ENCODE data around the gene FAM43A.

Gene FAM43A

GRCh38 chr3:194676471-194676870 is 9.2 kb upstream of the FAM43A start:
- Histone ChIP-seq H3K4me1 (ENCODE audit: control insufficient read depth, insufficient read depth, low read length) (no peaks in the 10 kb centered on the region), H3K4me3 (ENCODE audit: low read depth, low read length) (no peak overlapping the region), H3K36me3 (ENCODE audit: control insufficient read depth, insufficient read depth, low read length) (no peaks in the 10 kb centered on the region), H3K27me3 (ENCODE audit: control insufficient read depth, insufficient read depth, low read length) (peaks cover 14% of the 10 kb centered on the region), H3K9me3 (ENCODE audit: control insufficient read depth, insufficient read depth, low read depth, low read length) (no peaks in the 10 kb centered on the region), H3K27ac (ENCODE audit: low read depth, low read length) (no peak overlapping the region), H3K9ac (ENCODE audit: low read length) (no peak overlapping the region)

GRCh38 chr3:194680888-194681615 is 4.6 kb upstream of the FAM43A start:
- Histone ChIP-seq H3K4me3 (ENCODE audit: low read depth, low read length) (no peak overlapping the region), H3K4me1 (ENCODE audit: control insufficient read depth, insufficient read depth, low read length) (no peaks in the 10 kb centered on the region), H3K9me3 (ENCODE audit: control insufficient read depth, insufficient read depth, low read depth, low read length) (no peaks in the 10 kb centered on the region), H3K27ac (ENCODE audit: low read depth, low read length) (no peak overlapping the region), H3K36me3 (ENCODE audit: control insufficient read depth, insufficient read depth, low read length) (no peaks in the 10 kb centered on the region), H3K27me3 (ENCODE audit: control insufficient read depth, insufficient read depth, low read length) (peaks cover 20% of the 10 kb centered on the region), H3K9ac (ENCODE audit: low read length) (no peak overlapping the region)

- Histone ChIP-seq H3K27ac (ENCODE audit: low read depth, low read length) (no peak overlapping the region), H3K4me1 (ENCODE audit: control insufficient read depth, insufficient read depth, low read length) (peaks cover 6% of the 10 kb centered on the region; the same call in 1 of the 2 replicates), H3K4me3 (ENCODE audit: low read depth, low read length) (no peak overlapping the region), H3K27me3 (ENCODE audit: control insufficient read depth, insufficient read depth, low read length) (peaks cover 32% of the 10 kb centered on the region), H3K9ac (ENCODE audit: low read length) (no peak overlapping the region), H3K36me3 (ENCODE audit: control insufficient read depth, insufficient read depth, low read length) (no peaks in the 10 kb centered on the region), H3K9me3 (ENCODE audit: control insufficient read depth, insufficient read depth, low read depth, low read length) (no peaks in the 10 kb centered on the region)
Observed at GRCh38 chr3:194682189-194682693, 3.4 kb upstream of the FAM43A start.

DNA sequence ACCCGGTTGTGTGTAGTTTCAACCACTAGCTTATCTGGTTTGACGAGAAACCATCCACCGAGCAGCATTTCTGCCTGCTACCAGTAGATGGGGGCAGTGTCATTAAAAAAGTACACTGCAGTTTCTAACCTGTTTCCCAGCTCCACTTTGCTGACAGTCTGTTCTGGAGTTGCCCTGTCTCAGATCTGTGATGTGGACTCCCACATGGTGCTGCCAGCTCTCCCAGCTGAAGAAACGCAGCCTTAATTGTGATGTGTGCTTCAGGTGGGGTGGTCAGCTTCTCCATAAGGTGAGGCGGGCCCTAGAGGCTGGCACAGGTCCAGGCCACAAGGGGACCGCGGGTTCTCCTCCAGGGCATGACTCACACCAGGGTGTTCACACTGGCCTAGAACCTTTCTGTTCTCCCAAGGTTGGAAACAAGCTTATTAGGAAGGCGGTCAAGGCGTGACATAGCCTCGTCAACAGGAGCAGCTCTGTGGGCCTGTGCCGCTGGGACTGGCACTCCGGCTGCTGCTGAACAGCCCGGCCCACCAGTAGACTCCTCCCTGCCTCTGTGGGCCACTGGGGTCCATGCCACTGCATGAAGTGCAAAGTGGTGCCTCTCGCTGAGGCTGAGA is 2.9 kb upstream of the FAM43A start:
- H3K9me3 ChIP-seq (ENCODE audit: control insufficient read depth, insufficient read depth, low read depth, low read length): no peaks in the 10 kb centered on the region
- peaks cover 35% of the 10 kb centered on the region for H3K27me3 ChIP-seq (ENCODE audit: control insufficient read depth, insufficient read depth, low read length)
- H3K36me3 ChIP-seq (ENCODE audit: control insufficient read depth, insufficient read depth, low read length): no peaks in the 10 kb centered on the region
- H3K4me3 ChIP-seq (ENCODE audit: low read depth, low read length): no peak overlapping the region
- H3K4me1 ChIP-seq (ENCODE audit: control insufficient read depth, insufficient read depth, low read length): peaks cover 6% of the 10 kb centered on the region; the same call in 1 of the 2 replicates
- H3K9ac ChIP-seq (ENCODE audit: low read length): no peak overlapping the region
- no peak overlapping the region for H3K27ac ChIP-seq (ENCODE audit: low read depth, low read length)

DNA sequence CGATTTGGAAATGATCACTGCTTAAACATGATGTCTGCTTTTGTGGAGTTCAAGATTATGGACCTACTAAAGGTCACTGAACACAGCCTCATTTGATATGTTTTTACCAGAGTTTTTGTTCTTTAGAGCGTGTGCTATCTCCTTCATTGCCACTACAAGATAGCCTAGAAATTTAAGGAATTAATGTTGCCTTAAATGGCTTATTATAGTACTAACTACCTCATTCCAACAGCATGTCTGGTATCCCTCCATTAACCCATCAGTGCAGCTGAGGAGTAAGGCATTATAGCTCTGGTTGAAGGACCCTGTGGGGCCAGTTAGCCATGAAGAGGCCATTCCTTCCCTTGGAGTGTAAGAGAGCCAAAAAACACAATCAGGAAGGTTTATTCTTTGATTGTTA is 2.3 kb upstream of the FAM43A start:
- Histone ChIP-seq H3K27me3 (ENCODE audit: control insufficient read depth, insufficient read depth, low read length) (peaks cover 35% of the 10 kb centered on the region), H3K4me3 (ENCODE audit: low read depth, low read length) (no peak overlapping the region), H3K9ac (ENCODE audit: low read length) (no peak overlapping the region), H3K27ac (ENCODE audit: low read depth, low read length) (no peak overlapping the region), H3K36me3 (ENCODE audit: control insufficient read depth, insufficient read depth, low read length) (no peaks in the 10 kb centered on the region), H3K4me1 (ENCODE audit: control insufficient read depth, insufficient read depth, low read length) (peaks cover 7% of the 10 kb centered on the region), H3K9me3 (ENCODE audit: control insufficient read depth, insufficient read depth, low read depth, low read length) (no peaks in the 10 kb centered on the region)

DNA sequence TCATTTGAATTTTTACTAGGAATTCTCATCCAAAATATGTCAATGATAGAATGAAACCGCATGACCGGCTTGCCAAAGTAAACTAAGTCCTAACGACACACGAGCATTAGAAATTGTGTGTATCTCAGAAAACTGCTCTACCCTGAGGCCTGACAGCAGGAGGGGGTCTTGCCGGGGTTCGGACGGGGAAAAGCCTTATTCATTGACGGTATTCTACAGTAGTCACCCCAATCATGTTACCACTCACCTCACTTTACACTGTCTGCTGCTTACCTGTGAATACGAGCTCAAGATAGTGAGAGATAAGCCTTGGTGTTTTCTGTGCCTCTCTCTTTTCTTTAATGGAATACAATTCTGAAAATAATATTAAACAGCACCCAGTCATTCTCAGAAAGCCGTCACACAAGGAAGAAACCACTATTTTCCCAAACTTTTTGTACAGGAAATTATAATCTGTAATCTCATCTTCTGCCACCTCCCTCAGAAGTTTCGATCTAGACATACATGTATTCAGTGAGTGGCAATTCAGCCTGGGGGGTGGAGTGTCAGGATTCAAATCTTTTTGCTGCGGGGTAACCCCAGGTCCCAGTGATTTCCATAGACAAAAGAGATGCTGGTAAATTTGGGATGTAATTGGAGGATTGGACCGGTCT is 492 bp upstream of the FAM43A start:
- no peak overlapping the region for H3K9ac ChIP-seq (ENCODE audit: low read length)

GRCh38 chr3:194686414-194686815 is 732 bp downstream of the FAM43A start:
- Histone ChIP-seq H3K27me3 (ENCODE audit: control insufficient read depth, insufficient read depth, low read length) (peaks cover 35% of the 10 kb centered on the region), H3K4me3 (ENCODE audit: low read depth, low read length) (peak overlapping the region; percentile 74), H3K9me3 (ENCODE audit: control insufficient read depth, insufficient read depth, low read depth, low read length) (no peaks in the 10 kb centered on the region), H3K27ac (ENCODE audit: low read depth, low read length) (no peak overlapping the region), H3K4me1 (ENCODE audit: control insufficient read depth, insufficient read depth, low read length) (peaks cover 21% of the 10 kb centered on the region), H3K9ac (ENCODE audit: low read length) (peak overlapping the region; percentile 75), H3K36me3 (ENCODE audit: control insufficient read depth, insufficient read depth, low read length) (no peaks in the 10 kb centered on the region)

More for the DNA sequence above, 492 bp upstream of the FAM43A start:
- peak overlapping the region; percentile 74 for H3K4me3 ChIP-seq (ENCODE audit: low read depth, low read length)
- H3K9me3 ChIP-seq (ENCODE audit: control insufficient read depth, insufficient read depth, low read depth, low read length): no peaks in the 10 kb centered on the region
- H3K4me1 ChIP-seq (ENCODE audit: control insufficient read depth, insufficient read depth, low read length): peaks cover 21% of the 10 kb centered on the region
- no peaks in the 10 kb centered on the region for H3K36me3 ChIP-seq (ENCODE audit: control insufficient read depth, insufficient read depth, low read length)
- peaks cover 35% of the 10 kb centered on the region for H3K27me3 ChIP-seq (ENCODE audit: control insufficient read depth, insufficient read depth, low read length)
- H3K27ac ChIP-seq (ENCODE audit: low read depth, low read length): no peak overlapping the region

DNA sequence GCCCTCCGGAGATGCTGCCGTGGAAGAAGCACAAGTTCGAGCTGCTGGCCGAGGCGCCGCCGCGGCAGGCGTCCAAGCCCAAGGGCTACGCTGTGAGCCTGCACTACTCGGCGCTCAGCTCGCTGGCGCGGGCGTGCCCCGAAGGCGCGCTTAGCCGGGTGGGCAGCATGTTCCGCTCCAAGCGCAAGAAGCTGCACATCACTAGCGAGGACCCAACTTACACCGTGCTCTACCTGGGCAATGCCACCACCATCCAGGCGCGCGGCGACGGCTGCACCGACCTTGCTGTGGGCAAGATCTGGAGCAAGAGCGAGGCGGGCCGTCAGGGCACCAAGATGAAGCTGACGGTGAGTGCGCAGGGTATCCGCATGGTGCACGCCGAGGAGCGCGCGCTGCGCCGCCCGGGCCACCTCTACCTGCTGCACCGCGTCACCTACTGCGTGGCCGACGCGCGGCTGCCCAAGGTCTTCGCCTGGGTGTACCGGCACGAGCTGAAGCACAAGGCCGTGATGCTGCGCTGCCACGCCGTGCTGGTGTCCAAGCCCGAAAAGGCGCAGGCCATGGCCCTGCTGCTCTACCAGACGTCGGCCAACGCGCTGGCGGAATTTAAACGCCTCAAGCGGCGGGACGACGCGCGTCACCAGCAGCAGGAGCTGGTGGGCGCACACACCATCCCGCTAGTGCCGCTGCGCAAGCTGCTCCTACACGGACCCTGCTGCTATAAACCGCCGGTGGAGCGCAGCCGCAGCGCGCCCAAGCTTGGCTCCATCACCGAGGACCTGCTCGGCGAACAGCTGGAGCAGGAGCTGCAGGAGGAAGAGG is 1.3 kb downstream of the FAM43A start:
- H3K36me3 ChIP-seq (ENCODE audit: control insufficient read depth, insufficient read depth, low read length): no peaks in the 10 kb centered on the region
- H3K27me3 ChIP-seq (ENCODE audit: control insufficient read depth, insufficient read depth, low read length): peaks cover 35% of the 10 kb centered on the region
- peak overlapping the region; percentile 75 for H3K9ac ChIP-seq (ENCODE audit: low read length)
- no peaks in the 10 kb centered on the region for H3K9me3 ChIP-seq (ENCODE audit: control insufficient read depth, insufficient read depth, low read depth, low read length)
- peaks cover 21% of the 10 kb centered on the region for H3K4me1 ChIP-seq (ENCODE audit: control insufficient read depth, insufficient read depth, low read length)
- H3K4me3 ChIP-seq (ENCODE audit: low read depth, low read length): peak overlapping the region; percentile 74
- H3K27ac ChIP-seq (ENCODE audit: low read depth, low read length): no peak overlapping the region

GRCh38 chr3:194687638-194688199 is 2.0 kb downstream of the FAM43A start:
- Histone ChIP-seq H3K4me1 (ENCODE audit: control insufficient read depth, insufficient read depth, low read length) (peaks cover 21% of the 10 kb centered on the region), H3K9ac (ENCODE audit: low read length) (peak overlapping the region; percentile 75), H3K4me3 (ENCODE audit: low read depth, low read length) (peak overlapping the region; percentile 74), H3K27ac (ENCODE audit: low read depth, low read length) (peak overlapping the region; percentile 55; the same call in 1 of the 2 replicates), H3K27me3 (ENCODE audit: control insufficient read depth, insufficient read depth, low read length) (peaks cover 35% of the 10 kb centered on the region), H3K36me3 (ENCODE audit: control insufficient read depth, insufficient read depth, low read length) (no peaks in the 10 kb centered on the region), H3K9me3 (ENCODE audit: control insufficient read depth, insufficient read depth, low read depth, low read length) (no peaks in the 10 kb centered on the region)

DNA sequence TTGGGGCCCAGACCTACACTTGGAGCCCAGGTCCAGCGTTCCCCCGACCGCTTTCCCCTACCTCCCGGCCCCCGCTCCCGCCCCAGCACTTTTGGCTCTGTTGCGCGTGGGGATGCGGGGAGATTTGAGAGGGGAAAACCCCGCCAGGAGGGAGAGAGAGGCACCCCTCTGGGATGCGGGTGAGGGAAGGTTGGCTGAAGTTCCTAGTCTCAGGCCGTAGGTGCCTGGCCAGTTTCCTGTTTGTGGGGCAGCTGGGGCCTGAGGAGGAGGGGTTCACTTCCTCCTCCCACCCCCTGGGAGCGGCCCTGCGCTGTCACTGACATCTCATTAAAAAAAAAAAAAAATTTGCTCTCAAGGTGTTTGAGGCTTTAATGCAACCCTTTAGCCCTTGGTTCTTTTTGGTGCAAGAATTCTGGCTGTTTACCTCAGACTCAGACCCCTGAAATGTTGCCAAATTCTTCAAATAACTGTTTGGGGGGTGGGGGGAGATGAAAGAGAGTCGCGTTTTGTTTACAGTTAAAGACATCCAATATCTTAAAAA is 2.6 kb downstream of the FAM43A start:
- Histone ChIP-seq H3K27ac (ENCODE audit: low read depth, low read length) (peak overlapping the region; percentile 55; the same call in 1 of the 2 replicates), H3K4me1 (ENCODE audit: control insufficient read depth, insufficient read depth, low read length) (peaks cover 21% of the 10 kb centered on the region), H3K9me3 (ENCODE audit: control insufficient read depth, insufficient read depth, low read depth, low read length) (no peaks in the 10 kb centered on the region), H3K9ac (ENCODE audit: low read length) (peak overlapping the region; percentile 75), H3K27me3 (ENCODE audit: control insufficient read depth, insufficient read depth, low read length) (peaks cover 35% of the 10 kb centered on the region), H3K36me3 (ENCODE audit: control insufficient read depth, insufficient read depth, low read length) (no peaks in the 10 kb centered on the region), H3K4me3 (ENCODE audit: low read depth, low read length) (peak overlapping the region; percentile 74)
